ENCODE results near the gene RFX6.

RFX6 gene

GRCh38 chr6:116895935-116896334 lies 18.9 kb downstream of the RFX6 start:
- DNase-seq (ENCODE audit: low read depth in 3 of 3, low spot score in 1 of 3): no peak

- DNase-seq (ENCODE audit: low read depth in 3 of 3, low spot score in 1 of 3): no peak
Observed at GRCh38 chr6:116902634-116903033, 25.6 kb downstream of the RFX6 start.

GRCh38 chr6:116922853-116923548 lies 46.0 kb downstream of the RFX6 start:
- DNase-seq (ENCODE audit: low read depth in 3 of 3, low spot score in 1 of 3): no peak

DNA sequence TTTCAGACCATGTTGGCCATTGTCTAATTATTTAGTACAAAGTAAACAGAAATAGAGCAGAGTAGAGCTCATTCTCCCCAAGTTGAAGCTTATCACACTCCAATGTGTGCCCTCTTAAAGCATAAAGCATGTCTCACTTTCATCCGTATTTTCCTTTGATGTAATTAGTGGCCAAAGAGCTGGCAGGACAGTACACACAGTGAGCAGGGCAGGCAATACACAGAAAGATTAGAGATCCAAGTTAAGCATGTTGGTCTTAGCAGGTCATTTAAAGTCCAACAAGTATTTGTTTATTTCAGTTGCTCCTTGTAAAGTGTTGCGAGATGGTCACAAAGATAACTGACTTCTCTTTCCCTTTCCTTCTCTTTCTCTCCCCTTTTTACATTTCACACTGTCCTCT lies 47.2 kb downstream of the RFX6 start:
- DNase-seq (ENCODE audit: low read depth in 3 of 3, low spot score in 1 of 3): no peak

DNA sequence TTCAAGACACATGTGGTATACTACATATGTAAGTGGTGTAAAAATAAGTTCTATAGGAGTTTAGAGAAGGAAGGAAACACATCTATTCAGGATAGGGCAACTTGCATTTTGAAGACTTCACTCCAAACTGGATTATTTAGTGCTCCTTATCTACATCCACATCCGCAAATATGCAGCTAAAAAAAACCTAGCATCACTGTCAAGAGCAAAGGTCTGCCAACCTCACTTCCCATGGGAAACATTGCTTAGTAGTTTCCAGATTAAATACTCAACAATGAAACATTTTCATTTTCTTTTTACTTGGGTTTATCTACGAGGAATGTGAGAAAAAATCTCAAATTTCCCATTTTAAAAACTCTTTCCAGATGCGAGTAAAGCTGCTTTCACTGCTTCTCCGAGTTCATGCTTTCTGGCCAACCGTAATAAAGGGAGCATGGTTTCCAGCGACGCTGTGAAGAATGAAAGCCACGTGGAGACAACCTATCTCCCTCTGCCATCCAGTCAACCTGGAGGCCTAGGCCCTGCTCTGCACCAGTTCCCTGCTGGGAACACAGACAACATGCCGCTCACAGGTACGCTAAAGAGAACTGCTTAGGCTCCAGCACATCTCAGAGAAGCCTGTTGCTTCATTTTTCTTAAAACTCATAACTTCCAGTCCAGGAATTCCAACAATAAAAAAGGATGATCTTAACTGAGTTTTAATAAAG lies 48.2 kb downstream of the RFX6 start:
- DNase-seq (ENCODE audit: low read depth in 3 of 3, low spot score in 1 of 3): no peak

DNA sequence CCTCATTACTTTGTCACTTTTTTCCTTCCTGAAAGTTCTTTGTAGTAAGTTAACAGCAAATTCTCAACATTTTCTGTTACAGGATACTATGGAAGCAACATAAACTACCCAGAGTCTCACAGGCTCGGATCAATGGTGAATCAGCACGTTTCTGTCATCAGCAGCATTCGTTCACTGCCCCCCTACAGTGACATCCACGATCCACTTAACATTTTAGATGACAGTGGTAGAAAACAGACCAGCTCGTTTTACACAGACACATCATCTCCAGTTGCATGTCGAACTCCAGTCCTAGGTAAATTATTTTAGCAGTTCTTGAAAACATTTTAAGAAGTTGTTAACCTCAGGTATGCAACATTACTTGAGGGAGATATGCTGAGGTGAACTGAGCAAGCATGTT lies 51.6 kb downstream of the RFX6 start:
- DNase-seq (ENCODE audit: low read depth in 3 of 3, low spot score in 1 of 3): no peak

- no peak for DNase-seq (ENCODE audit: low read depth in 3 of 3, low spot score in 1 of 3)
Observed at GRCh38 chr6:116929825-116930224, 52.8 kb downstream of the RFX6 start.

DNA sequence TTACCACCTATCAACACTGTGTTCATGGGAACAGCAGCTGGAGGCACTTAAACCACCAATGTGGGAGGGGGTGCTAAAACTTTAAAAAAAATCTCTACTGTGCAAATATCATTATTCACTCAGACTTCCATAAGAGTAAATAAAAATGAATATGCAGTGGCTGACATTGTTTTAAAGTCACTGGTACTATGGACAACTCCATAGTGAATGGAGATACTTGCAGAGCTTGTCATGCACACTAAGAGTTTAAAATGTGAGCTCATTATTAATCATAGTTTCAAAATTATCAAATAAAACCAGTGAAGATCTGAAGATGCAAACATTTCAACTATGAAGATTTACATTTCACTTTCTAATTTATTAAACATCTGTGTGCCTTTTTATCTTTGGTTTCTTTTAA lies 54.4 kb downstream of the RFX6 start:
- DNase-seq (ENCODE audit: low read depth in 3 of 3, low spot score in 1 of 3): no peak

- no peak for DNase-seq (ENCODE audit: low read depth in 3 of 3, low spot score in 1 of 3)
Observed at GRCh38 chr6:116932496-116932895, 55.5 kb downstream of the RFX6 start.

DNA sequence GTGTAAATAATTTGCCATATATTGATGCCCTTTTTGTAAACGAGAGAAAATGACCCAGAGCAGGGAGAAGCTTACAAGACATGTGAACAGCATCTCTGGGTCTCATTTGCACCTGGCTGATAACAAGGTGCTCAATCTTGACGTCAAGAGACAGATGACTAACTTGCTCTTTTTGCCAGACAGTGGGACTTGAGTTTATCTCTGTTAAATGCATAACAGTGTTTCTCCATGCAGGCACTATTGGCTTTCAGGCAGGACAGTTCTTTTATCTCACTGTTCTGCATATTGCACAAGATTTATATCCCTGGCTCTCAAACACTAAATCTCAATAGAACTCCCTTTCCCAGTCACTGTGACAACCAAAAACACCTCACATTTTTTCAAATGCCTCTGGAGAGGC lies 56.4 kb downstream of the RFX6 start:
- DNase-seq (ENCODE audit: low read depth in 3 of 3, low spot score in 1 of 3): no peak

- DNase-seq (ENCODE audit: low read depth in 3 of 3, low spot score in 1 of 3): no peak
Observed at GRCh38 chr6:116938305-116938704, 61.3 kb downstream of the RFX6 start.

GRCh38 chr6:116941727-116942126 lies 64.7 kb downstream of the RFX6 start:
- DNase-seq (ENCODE audit: low read depth in 3 of 3, low spot score in 1 of 3): no peak

- DNase-seq (ENCODE audit: low read depth in 3 of 3, low spot score in 1 of 3): no peak
Observed at GRCh38 chr6:116945809-116946208, 68.8 kb downstream of the RFX6 start.

GRCh38 chr6:116948533-116949304 lies 71.7 kb downstream of the RFX6 start:
- no peak for DNase-seq (ENCODE audit: low read depth in 3 of 3, low spot score in 1 of 3)

DNA sequence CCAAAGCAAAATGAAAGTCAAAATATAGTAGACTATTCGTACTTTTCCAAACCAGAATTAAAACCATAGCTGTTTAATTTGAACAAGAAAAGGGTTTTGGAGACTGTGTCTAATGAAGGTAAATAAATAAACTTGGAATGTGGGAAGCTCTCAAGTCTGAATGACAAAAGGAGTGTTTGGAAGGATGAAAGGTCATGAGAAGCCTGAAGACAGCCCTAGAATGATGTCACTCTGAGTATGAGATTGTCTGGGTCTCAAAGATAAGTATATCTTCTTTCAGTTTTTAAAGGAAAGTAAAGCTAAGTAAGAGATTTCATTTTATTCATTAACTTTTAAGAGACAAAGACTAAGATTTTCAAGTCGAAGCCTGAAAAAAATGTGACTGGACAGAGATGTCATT lies 72.9 kb downstream of the RFX6 start:
- no peak for DNase-seq (ENCODE audit: low read depth in 3 of 3, low spot score in 1 of 3)

DNA sequence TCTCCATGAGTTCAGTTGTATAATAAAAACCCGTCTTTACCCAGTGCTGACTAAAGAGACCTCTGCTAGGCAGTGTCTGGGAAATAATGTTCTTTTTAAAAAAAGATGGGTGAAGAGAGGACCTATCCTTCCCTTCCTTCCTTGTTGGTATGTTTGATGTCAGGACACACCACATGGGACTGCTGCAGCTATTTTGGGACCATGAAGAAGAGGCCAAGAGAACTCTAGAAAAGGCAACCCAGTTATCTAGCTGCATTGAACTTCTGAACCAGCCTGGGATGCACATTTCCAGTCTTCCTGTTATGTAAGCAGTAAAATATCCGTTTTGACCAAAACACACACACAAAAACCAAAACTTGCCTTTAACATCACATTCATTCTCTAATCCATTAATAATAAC lies 77.3 kb downstream of the RFX6 start:
- DNase-seq (ENCODE audit: low read depth in 3 of 3, low spot score in 1 of 3): no peak

- DNase-seq (ENCODE audit: low read depth in 3 of 3, low spot score in 1 of 3): no peak
Observed at GRCh38 chr6:116954938-116955337, 77.9 kb downstream of the RFX6 start.

DNA sequence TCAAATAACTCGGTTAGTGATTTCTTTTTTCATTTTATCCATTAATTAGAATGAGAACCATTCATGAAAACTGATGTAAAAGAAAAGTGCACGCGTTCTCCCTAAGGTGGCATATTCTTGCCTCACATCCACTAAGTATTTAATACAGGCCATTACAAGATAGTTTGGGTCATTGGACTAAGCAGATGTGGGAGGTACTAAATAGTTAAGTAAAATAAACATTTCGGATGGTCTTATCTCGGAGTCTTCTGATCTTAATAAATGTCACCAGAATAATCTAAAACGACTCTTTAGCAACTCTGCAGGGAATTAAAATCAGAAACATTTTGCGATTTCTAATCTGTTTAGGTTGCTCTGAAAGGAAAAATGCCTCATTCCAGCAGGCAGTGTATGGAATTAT lies 78.7 kb downstream of the RFX6 start:
- DNase-seq (ENCODE audit: low read depth in 3 of 3, low spot score in 1 of 3): no peak

DNA sequence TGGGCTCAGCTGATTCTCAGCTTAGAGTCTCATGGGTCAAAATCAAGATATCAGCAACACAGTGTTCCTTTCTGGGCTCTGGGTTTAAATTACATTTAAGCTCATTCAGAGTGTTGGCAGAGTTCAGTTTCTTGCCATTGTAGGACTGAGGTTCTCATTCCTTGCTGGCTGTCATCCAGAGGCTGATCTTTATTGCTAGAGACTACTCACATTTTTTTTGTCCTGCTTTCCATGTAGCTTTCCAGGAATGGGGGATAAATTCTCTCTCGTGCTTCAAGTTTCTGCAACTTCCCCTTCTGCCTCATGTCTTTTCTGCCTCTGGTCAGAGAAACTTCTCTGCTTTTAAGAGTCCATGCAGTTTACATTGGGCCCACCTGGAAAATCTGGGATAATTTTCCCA lies 86.9 kb downstream of the RFX6 start:
- no peak for DNase-seq (ENCODE audit: low read depth in 3 of 3, low spot score in 1 of 3)

DNA sequence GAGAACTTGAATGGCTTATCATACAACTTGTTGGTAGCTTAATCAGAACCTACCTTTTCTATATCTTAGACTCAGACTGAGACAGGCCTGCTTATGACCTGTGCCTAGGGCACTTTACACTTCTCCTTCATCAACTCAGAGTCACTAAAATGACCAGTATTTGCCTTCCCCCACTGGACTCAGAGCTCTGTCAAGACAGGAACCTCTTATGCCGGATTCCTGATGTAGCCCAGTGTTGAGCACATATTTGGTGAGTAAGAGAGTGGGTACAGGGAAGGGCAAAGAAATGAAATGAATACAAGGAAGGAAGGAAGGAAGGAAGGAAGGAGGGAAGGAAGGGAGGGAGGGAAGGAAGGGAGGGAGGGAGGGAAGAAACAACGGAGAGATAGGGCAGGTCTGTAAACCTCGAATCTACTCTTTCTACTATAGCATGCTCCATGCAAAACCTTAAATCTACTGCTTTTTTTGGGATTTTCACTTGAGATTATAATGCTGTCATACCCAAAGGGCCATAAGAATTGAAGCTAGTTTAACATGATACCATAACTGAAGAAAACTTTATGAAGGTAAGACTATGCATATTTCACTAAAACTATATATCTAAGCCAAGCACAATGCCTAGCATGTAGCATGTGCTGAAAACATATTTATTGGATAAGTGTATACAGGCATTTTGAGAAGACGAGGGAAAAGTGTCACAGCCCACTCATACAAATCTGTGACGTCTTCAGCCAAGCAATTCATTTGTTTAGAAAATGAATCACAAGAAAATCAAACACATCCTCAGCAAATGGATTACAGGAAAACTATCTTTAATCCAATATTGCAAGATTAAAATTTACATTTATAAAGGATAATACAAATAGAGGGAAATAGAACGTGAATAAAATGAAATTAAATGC lies 89.9 kb downstream of the RFX6 start:
- DNase-seq (ENCODE audit: low read depth in 3 of 3, low spot score in 1 of 3): no peak

- DNase-seq (ENCODE audit: low read depth in 3 of 3, low spot score in 1 of 3): no peak
Observed at GRCh38 chr6:116969211-116969863, 92.3 kb downstream of the RFX6 start.
